GM10847 (cell line): ENCODE results near the gene NCAPH2.

Experiments
- POLR2A ChIP-seq: IDR thresholded peaks from 2 replicates; pipeline ENCODE4 v1.6.1; 2011; ENCODE audit not compliant: insufficient read length; ENCODE audit errors: extremely low read depth

Gene NCAPH2

DNA sequence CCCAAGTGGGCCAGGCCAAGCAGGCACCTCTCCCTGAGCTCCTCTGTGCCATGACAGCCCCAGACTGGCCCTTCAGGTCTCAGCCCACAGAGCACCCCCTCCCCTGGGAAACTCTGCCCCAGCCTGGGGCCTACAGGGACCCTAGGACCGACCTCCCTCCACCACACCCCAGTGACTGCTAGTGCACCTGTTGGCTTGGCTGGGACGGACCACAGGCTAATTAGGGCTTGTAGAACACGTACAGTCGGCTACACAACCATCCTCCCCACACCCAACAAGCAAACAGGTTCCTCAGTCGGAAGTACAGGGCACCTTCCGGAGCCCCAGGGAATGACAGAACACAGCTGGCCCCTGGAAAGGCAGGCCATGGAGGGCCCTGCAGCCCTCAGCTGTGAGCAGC is 37.5 kb upstream of the NCAPH2 start:
- no peak for TF ChIP-seq POLR2A

GRCh38 chr22:50471197-50471847 is 36.7 kb upstream of the NCAPH2 start:
- TF ChIP-seq POLR2A: no peak

- no peak for TF ChIP-seq POLR2A
Observed at GRCh38 chr22:50471962-50472361, 36.1 kb upstream of the NCAPH2 start.

DNA sequence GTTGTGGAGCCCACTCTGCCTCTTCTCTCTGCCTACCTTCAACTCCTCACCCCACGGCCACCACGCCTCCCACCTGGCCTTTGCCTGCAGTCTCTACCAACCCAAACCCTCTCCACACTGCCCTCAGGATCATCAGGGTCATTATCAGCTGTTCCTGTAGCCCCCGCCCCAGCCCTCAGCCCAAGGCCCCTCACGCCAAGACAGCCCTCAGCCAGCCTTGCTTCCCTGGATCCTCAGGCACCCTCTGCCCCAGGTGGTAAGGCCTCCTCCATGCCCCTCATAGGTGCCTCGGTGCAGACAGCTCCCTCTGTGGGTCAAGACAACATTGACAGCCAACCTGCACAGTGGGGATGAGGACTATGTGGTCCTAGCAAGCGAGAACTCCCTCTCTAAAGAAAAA is 34.9 kb upstream of the NCAPH2 start:
- TF ChIP-seq POLR2A: no peak

GRCh38 chr22:50473855-50474671 is 34.0 kb upstream of the NCAPH2 start:
- no peak for TF ChIP-seq POLR2A

- TF ChIP-seq POLR2A: peak; percentile 36
Observed at GRCh38 chr22:50474710-50475651, 33.0 kb upstream of the NCAPH2 start, which contains the start of gene SBF1. Gene SBF1, minus strand, starts transcription at chr22:50475035. Its CDS starts 195 bp downstream, at chr22:50474840.

DNA sequence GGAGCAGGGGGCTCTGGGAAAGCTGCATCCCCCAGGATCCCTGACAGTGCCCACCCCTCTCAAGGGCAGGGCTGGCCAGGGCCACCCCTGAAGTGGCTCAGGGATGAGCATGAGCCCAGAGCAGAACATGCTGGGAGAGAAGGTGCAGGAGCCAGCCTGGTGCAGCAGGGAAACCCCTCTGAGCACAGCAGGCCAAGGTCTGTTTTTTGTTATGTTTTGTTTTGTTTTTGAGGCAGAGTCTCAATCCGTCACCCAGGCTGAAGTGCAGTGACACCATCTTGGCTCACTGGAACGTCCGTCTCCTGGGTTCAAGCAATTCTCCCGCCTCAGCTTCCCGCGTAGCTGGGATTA is 32.4 kb upstream of the NCAPH2 start:
- no peak for TF ChIP-seq POLR2A

- no peak for TF ChIP-seq POLR2A
Observed at GRCh38 chr22:50476868-50477267, 31.2 kb upstream of the NCAPH2 start.

GRCh38 chr22:50477923-50478322 is 30.1 kb upstream of the NCAPH2 start:
- TF ChIP-seq POLR2A: no peak

DNA sequence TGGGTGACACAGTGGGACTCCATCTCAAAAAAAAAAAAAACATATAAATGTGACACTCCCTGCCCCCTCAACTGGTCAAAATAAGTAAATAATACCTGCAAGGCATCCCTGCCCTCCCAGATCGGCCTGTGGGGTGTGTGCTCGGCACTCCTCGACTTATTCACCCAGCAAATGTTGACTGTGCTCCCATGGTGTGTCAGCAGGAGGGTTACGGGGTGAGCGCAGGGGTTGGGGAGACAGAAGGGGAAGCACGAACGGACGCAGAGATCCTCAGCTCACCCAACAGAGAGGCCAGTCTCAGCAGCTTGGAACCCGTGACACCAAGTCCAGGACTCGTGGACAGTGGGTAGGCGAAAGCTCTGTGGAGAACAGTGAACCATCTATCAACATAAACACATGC is 28.3 kb upstream of the NCAPH2 start:
- no peak for TF ChIP-seq POLR2A

DNA sequence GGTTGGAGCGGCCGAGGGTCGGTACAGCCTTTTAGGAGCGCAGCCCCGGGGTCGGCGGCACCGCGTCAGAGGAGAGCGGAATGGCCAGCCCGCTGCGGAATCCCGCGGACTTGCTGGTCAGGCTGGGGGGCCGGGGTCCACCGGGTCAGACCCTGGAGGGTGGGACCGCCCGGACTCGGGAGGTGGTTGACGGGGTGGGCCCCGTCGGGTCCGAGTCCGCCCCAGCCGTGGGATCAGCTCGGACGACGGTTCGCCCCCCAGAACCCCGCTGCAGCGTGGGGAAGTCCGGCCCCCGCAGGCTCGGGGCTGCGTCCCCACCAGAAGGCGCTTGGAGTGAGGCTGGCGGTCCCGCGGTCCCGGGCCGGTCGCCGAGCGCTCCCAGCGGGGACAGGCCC is 27.0 kb upstream of the NCAPH2 start:
- no peak for TF ChIP-seq POLR2A

- no peak for TF ChIP-seq POLR2A
Observed at GRCh38 chr22:50481440-50482106, 26.5 kb upstream of the NCAPH2 start, which contains the start of gene ADM2. Gene ADM2, plus strand, starts transcription at chr22:50481543. Its CDS starts 305 bp downstream, at chr22:50481848.

- TF ChIP-seq POLR2A: no peak
Observed at GRCh38 chr22:50482107-50483074, 25.6 kb upstream of the NCAPH2 start.

DNA sequence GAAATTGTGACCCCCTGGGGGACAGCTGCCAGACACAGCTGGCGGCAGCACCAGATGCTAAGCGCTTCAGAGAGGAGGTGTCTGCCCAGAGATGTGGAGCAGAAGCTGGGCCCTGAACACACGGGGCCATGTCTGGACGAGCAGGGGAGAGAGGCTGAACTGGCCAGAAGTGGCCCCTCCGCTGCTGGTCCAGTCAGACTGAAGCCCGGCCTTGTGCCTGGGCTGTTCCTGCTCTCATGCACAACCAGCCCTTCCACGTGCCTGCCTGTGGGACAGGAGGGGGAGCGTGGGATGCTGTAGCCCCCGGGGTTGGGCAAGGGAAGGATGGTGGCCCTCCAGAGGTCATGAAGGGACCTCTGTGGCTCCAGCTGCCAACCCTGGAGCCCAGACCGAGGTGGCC is 24.9 kb upstream of the NCAPH2 start:
- no peak for TF ChIP-seq POLR2A

DNA sequence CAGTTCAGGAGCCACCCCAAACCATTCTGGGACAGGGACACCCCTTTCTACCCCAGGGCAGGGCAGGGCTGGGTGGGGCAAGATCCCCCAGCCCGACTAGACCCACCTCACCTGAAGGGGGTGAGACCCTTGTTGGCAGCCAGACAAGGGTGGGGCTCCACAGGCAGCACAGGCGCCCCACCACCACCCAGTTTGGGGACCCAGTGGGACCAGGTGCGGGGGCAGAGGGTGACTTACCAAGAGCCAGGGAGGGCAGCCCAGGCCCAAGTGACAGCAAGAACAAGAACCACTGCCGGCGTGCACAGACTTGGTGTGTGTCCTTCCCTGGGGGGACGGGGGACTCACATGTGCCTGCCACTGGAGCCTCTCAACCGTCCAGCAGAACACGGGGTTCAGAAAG is 24.5 kb upstream of the NCAPH2 start:
- no peak for TF ChIP-seq POLR2A
